Measurements from ENCODE around the gene EIF3J.

- TF ChIP-seq POLR2A (IDR thresholded peaks at IDR 0.05) (no peak), CTCF (IDR thresholded peaks at IDR 0.05 in 8 of 11, conservative IDR thresholded peaks at IDR 0.05 in 3 of 11) (no peak), POLR2AphosphoS5 (IDR thresholded peaks at IDR 0.05) (no peak)
Measured at GRCh38 chr15:44598066-44598465, 61.1 kb downstream of the EIF3J start.
